Central memory CD8-positive, alpha-beta T cell (primary cell): Measurements from ENCODE around the gene PRKAA1.
A peak's percentile ranks its signal among the peaks of the same experiment; 100 is the strongest.
"Not testable (repeated sequence)": the region's sequence is repeated elsewhere in the genome, so short reads cannot be mapped to it uniquely, and the experiment has no call there.

ENCODE experiments used
- ATAC-seq: fragments of 150-1000 bp; cut with Tn5 transposase; replicated peaks from 2 replicates; pipeline ENCODE4 v1.10.0; 2022; ENCODE audit warnings: mild to moderate bottlenecking, moderate FRiP score, moderate number of reproducible peaks; ENCODE audit not compliant: poor library complexity, severe bottlenecking; ENCODE audit errors: extremely low read depth
- DNase-seq, 2 donors: peaks; one replicate each; pipeline ENCODE4 v3.0.0; 2021; ENCODE audit warnings: low spot score in 2 of 2
- H3K27ac Mint-ChIP-seq: one replicate; pipeline ENCODE4 v1.8.0; 2022; ENCODE audit warnings: low read depth, mild to moderate bottlenecking, moderate library complexity, mixed read lengths
- H3K27me3 Mint-ChIP-seq: one replicate; pipeline ENCODE4 v1.8.0; 2022; ENCODE audit warnings: mixed read lengths
- H3K36me3 Mint-ChIP-seq: one replicate; pipeline ENCODE4 v1.8.0; 2022; ENCODE audit warnings: mild to moderate bottlenecking, moderate library complexity, mixed read lengths; ENCODE audit not compliant: insufficient read depth
- H3K4me1 Mint-ChIP-seq: one replicate; pipeline ENCODE4 v1.8.0; 2022; ENCODE audit warnings: mixed read lengths
- H3K4me3 Mint-ChIP-seq: one replicate; pipeline ENCODE4 v1.8.0; 2022; ENCODE audit warnings: mild to moderate bottlenecking, moderate library complexity, mixed read lengths
- H3K9me3 Mint-ChIP-seq: one replicate; pipeline ENCODE4 v1.8.0; 2022; ENCODE audit warnings: mixed read lengths

Gene PRKAA1

GRCh38 chr5:40786664-40787063 is 11.5 kb downstream of the PRKAA1 start:
- not testable (repeated sequence) for H3K36me3 Mint-ChIP-seq, H3K27me3 Mint-ChIP-seq, DNase-seq, H3K27ac Mint-ChIP-seq, H3K9me3 Mint-ChIP-seq, H3K4me3 Mint-ChIP-seq, ATAC-seq
- H3K4me1 Mint-ChIP-seq = peaks cover 72% of the 10 kb centered on the region

GRCh38 chr5:40784916-40785315 is 13.3 kb downstream of the PRKAA1 start:
- Mint-ChIP-seq H3K9me3 (no peaks in the 10 kb centered on the region), H3K4me3 (no peak overlapping the region), H3K36me3 (peaks cover 6% of the 10 kb centered on the region), H3K4me1 (peaks cover 70% of the 10 kb centered on the region), H3K27ac (no peak overlapping the region), H3K27me3 (no peaks in the 10 kb centered on the region)
- ATAC-seq = no peak
- DNase-seq = no peak

- no peak for DNase-seq
- Mint-ChIP-seq H3K4me1 (peaks cover 62% of the 10 kb centered on the region), H3K9me3 (no peaks in the 10 kb centered on the region), H3K27me3 (no peaks in the 10 kb centered on the region), H3K27ac (no peak overlapping the region), H3K4me3 (no peak overlapping the region), H3K36me3 (peaks cover 9% of the 10 kb centered on the region)
- ATAC-seq = no peak
These were observed 14.0 kb downstream of the PRKAA1 start for GRCh38 chr5:40784027-40784653.

DNA sequence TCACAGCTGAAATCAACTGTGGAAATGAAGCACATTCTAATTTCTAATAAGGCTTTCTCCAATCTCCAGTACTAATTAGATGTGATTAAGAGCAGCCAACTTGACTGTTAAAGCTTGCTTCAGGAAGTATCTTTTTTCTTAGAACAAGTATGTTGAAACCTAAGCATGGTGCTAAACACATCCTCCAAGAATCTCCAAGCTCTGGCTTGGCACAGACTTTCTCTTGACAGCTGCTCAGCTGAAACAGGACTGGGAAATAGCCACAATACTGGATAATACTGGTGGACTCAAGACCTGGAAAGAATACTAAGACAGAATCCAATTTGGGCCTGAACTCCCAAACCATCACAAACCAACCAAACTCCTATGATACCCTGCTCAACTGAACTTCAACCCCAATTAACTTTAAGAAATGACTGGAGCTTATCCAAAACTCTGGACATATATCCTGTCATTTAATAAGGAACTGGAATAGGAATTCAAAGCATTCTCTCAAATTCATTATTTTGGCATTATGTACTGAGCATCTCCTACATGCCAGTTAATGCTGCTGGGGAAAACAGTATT is 16.2 kb downstream of the PRKAA1 start:
- H3K4me3 Mint-ChIP-seq = no peak overlapping the region
- no peaks in the 10 kb centered on the region for H3K9me3 Mint-ChIP-seq
- DNase-seq (no peak), ATAC-seq (no peak)
- peaks cover 56% of the 10 kb centered on the region for H3K4me1 Mint-ChIP-seq
- H3K36me3 Mint-ChIP-seq = peaks cover 13% of the 10 kb centered on the region
- peak overlapping the region; percentile 85 for H3K27ac Mint-ChIP-seq
- H3K27me3 Mint-ChIP-seq = no peaks in the 10 kb centered on the region

- Mint-ChIP-seq H3K4me3 (no peak overlapping the region), H3K27ac (peak overlapping the region; percentile 14), H3K27me3 (no peaks in the 10 kb centered on the region), H3K9me3 (no peaks in the 10 kb centered on the region), H3K36me3 (peaks cover 20% of the 10 kb centered on the region), H3K4me1 (peaks cover 59% of the 10 kb centered on the region)
- no peak for DNase-seq
- ATAC-seq = no peak
These were observed 17.3 kb downstream of the PRKAA1 start for GRCh38 chr5:40780858-40781257.

DNA sequence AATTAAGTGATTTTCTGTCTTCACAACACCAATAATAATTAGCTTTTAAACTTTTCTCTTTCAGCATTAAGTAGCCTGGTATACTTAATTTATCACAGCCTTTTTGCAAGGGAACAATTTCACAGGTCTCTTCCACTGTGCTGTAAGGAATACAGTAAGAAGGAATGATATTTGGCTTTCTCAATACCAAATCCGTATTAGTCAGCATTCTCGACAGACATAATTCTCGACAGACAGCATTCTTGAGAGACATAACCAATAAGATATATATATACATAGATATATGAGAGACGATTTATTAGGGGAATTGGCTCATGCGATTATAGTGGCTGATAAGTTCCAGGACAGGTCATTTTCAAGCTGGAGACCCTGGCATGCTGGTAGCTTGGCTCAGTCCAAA is 18.0 kb downstream of the PRKAA1 start:
- DNase-seq = no peak
- Mint-ChIP-seq H3K36me3 (peaks cover 23% of the 10 kb centered on the region), H3K9me3 (no peaks in the 10 kb centered on the region), H3K27ac (no peak overlapping the region), H3K4me1 (peaks cover 58% of the 10 kb centered on the region), H3K4me3 (no peak overlapping the region), H3K27me3 (no peaks in the 10 kb centered on the region)
- ATAC-seq = no peak

GRCh38 chr5:40779561-40779960 is 18.6 kb downstream of the PRKAA1 start:
- Mint-ChIP-seq H3K4me1 (peaks cover 55% of the 10 kb centered on the region), H3K27ac (no peak overlapping the region), H3K27me3 (no peaks in the 10 kb centered on the region), H3K9me3 (no peaks in the 10 kb centered on the region), H3K36me3 (peaks cover 27% of the 10 kb centered on the region), H3K4me3 (no peak overlapping the region)
- DNase-seq (no peak), ATAC-seq (no peak)

DNA sequence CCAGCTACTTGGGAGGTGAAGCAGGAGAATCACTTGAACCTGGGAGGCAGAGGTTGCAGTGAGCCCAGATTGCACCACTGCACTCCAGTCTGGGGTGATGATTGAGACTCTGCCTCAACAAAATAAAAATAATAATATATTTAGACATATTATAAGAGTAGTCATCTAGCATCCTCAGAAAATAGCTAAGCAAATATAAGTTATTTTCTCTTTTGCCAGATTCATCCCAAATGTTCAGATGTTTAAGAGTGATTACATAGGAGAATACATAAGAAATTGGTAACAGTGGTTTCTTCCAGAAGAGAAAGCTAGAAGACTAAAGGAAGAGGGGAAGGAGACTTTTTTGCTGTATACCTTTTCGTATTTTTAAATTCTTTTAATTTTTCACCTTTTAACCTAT is 20.0 kb downstream of the PRKAA1 start:
- ATAC-seq (no peak), DNase-seq (no peak)
- H3K4me3 Mint-ChIP-seq = no peak overlapping the region
- peaks cover 47% of the 10 kb centered on the region for H3K4me1 Mint-ChIP-seq
- peaks cover 35% of the 10 kb centered on the region for H3K36me3 Mint-ChIP-seq
- H3K9me3 Mint-ChIP-seq = no peaks in the 10 kb centered on the region
- no peaks in the 10 kb centered on the region for H3K27me3 Mint-ChIP-seq
- no peak overlapping the region for H3K27ac Mint-ChIP-seq

DNA sequence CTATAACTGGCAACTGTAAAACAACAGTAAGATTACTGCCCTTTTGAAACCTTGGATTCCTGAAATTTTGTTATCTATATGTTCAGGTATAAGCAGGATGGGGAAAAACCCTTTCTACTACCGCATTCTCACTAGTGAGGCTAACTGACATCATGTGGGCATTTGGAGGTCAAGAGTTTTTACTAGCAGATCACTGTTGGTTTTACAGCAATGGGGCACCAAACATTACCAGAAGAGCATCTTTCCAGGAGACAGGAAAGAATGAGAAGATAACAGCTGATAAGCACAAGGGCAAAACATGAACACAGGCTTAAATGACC is 21.6 kb downstream of the PRKAA1 start:
- H3K4me3 Mint-ChIP-seq = no peak overlapping the region

DNA sequence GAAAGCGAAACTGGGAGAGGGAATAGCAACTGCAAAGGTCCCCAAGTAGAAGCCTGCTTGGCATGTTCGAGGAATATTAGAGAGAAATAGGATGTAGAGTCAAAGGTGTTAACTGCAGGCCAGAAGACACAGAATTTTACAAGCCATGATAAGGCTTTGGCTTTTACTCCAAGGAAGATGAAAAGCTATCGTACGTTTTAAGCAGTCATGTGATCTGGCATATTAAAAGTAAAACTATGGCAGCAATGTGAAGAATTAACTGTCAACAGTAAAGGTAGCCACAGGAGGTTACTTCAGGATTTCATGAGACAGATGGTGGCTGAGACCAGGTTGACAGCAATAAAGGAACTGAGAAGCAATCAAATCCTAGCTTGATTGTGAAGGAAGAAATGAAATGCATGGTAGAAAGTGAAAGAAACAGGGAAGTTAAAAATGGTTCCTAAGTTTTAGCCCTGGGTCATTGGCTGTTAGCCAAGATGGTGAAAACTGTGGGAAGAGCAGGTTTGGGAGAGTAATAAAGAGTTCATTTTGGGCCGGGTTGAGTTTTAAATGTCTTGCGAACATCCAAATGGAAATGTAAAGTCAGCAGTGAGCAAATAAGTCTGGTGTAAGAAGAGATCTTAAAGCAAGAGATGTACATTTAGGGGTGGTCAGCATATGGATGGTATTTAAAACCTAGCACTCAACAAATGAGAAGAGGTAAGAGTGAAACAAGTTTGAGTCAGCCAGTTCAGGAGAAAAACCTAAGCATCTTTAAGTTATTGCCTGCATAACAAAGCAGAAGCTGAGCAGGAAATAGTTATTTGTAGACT is 22.1 kb downstream of the PRKAA1 start:
- Mint-ChIP-seq H3K36me3 (peaks cover 44% of the 10 kb centered on the region), H3K27ac (peak overlapping the region; percentile 22), H3K27me3 (no peaks in the 10 kb centered on the region), H3K9me3 (no peaks in the 10 kb centered on the region), H3K4me3 (no peak overlapping the region), H3K4me1 (peaks cover 28% of the 10 kb centered on the region)
- no peak for ATAC-seq
- DNase-seq = no peak

More for the DNA sequence above, 21.6 kb downstream of the PRKAA1 start:
- ATAC-seq (no peak), DNase-seq (no peak)
- no peaks in the 10 kb centered on the region for H3K9me3 Mint-ChIP-seq
- no peaks in the 10 kb centered on the region for H3K27me3 Mint-ChIP-seq
- H3K4me1 Mint-ChIP-seq = peaks cover 34% of the 10 kb centered on the region
- no peak overlapping the region for H3K27ac Mint-ChIP-seq
- peaks cover 44% of the 10 kb centered on the region for H3K36me3 Mint-ChIP-seq

DNA sequence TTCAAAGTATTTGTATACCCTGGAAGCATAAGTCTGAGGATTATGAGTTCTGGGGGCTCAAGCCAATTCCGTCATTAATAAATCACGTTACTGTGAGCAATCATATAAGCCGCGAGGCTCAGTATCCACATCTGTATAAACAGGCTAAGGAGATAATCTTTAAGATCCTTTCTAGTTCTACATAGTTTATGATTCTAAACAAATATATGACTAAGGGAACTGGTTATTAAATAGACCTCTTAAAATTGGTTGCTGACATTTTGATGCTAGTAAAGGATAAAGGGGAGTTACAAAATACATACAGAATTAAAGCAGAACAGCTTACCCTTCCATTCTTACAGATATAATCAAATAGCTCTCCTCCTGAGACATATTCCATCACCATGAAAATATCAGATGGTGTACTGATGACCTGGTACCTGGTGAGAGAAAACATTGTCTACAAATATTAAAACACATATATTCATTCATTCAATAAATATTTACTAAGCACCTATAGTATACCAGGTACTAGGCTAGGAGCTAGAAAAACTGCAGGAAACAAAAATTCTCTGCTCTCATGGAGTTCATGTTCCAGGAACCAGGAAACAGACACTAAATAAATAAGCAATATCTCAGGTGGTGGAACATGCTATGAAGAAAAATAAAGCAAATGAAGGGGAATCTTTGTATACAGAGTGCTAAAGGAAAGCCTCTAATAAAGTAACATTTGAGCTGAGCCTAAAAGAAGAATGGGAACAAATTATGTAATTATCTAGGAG is 22.9 kb downstream of the PRKAA1 start:
- no peak for DNase-seq
- H3K4me3 Mint-ChIP-seq = no peak overlapping the region
- H3K4me1 Mint-ChIP-seq = peaks cover 22% of the 10 kb centered on the region
- no peaks in the 10 kb centered on the region for H3K9me3 Mint-ChIP-seq
- peak overlapping the region; percentile 22 for H3K27ac Mint-ChIP-seq
- peaks cover 49% of the 10 kb centered on the region for H3K36me3 Mint-ChIP-seq
- H3K27me3 Mint-ChIP-seq = no peaks in the 10 kb centered on the region
- ATAC-seq = no peak

GRCh38 chr5:40774623-40775022 is 23.6 kb downstream of the PRKAA1 start:
- ATAC-seq = no peak

More at GRCh38 chr5:40774623-40775022, 23.6 kb downstream of the PRKAA1 start:
- Mint-ChIP-seq H3K4me3 (no peak overlapping the region), H3K36me3 (peaks cover 50% of the 10 kb centered on the region), H3K27ac (peak overlapping the region; percentile 9), H3K4me1 (peaks cover 22% of the 10 kb centered on the region), H3K9me3 (no peaks in the 10 kb centered on the region), H3K27me3 (no peaks in the 10 kb centered on the region)
- no peak for DNase-seq
